HG03378 (cell line): ENCODE data around the gene IL13.

Experiments
- ATAC-seq: cut with Tn5 transposase; IDR thresholded peaks from one replicate; pipeline ENCODE4 v1.9.1; 2021; ENCODE audit warnings: mild to moderate bottlenecking, moderate library complexity; ENCODE audit not compliant: unreplicated experiment

Gene IL13

GRCh38 chr5:132655821-132656773 lies 1.9 kb upstream of the IL13 start:
- ATAC-seq, result no peak

- ATAC-seq, result no peak
Observed at GRCh38 chr5:132656774-132657355, 1.1 kb upstream of the IL13 start.

- ATAC-seq, result no peak
Observed at GRCh38 chr5:132658381-132659302, 669 bp downstream of the IL13 start.

DNA sequence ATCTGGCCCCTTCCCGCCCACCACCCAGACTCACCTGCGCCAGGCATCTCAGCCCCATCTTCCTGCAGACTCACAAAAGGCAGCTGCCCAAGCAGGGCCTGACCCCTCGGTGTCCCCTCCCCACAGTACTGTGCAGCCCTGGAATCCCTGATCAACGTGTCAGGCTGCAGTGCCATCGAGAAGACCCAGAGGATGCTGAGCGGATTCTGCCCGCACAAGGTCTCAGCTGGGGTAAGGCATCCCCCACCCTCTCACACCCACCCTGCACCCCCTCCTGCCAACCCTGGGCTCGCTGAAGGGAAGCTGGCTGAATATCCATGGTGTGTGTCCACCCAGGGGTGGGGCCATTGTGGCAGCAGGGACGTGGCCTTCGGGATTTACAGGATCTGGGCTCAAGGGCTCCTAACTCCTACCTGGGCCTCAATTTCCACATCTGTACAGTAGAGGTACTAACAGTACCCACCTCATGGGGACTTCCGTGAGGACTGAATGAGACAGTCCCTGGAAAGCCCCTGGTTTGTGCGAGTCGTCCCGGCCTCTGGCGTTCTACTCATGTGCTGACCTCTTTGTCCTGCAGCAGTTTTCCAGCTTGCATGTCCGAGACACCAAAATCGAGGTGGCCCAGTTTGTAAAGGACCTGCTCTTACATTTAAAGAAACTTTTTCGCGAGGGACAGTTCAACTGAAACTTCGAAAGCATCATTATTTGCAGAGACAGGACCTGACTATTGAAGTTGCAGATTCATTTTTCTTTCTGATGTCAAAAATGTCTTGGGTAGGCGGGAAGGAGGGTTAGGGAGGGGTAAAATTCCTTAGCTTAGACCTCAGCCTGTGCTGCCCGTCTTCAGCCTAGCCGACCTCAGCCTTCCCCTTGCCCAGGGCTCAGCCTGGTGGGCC lies 1.9 kb downstream of the IL13 start:
- ATAC-seq, result no peak

GRCh38 chr5:132661231-132662003 lies 3.4 kb downstream of the IL13 start:
- no peak for ATAC-seq

GRCh38 chr5:132662004-132662401 lies 4.0 kb downstream of the IL13 start:
- no peak for ATAC-seq

DNA sequence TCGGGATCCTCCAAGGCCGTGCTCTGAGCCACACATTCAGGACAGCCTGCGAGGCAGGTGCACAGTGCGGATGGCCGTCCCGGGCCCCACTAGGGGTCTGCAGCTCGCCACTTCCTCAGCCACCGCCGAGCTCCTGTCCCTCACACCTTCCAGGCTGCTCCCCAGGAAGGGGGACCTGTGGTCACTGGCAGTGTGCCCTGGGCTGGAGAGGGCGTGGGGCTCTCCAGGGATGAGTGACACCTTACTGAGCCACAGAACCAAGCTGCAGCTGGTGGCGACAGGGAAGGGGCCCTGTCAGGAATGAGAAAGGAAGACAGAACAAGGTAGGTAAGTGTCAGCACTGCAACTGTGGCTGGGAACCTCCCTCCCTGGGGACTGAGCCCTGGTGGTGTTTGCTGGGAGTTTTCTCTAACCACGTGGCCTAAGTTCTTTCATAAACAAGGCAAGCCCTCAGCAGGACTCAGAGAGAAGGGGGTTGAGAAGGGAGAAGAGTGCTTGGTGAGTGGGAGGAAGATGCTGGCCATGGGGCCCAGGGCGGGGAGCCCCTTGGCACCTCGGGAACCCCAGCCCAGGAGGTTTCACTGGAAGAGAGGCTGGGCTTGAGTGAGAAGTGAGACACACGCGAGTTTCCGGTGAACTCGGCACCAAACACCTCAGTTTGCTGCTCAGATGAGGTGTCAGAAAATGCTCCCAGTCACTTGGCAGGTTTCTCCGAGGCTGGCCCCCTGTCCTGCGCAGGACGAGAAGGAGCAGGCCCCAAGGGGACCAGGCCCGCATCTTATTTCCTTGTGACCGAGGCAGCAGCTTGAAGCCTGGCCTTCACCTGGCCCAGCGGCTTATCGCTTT lies 5.2 kb downstream of the IL13 start:
- peak; percentile 67 for ATAC-seq

DNA sequence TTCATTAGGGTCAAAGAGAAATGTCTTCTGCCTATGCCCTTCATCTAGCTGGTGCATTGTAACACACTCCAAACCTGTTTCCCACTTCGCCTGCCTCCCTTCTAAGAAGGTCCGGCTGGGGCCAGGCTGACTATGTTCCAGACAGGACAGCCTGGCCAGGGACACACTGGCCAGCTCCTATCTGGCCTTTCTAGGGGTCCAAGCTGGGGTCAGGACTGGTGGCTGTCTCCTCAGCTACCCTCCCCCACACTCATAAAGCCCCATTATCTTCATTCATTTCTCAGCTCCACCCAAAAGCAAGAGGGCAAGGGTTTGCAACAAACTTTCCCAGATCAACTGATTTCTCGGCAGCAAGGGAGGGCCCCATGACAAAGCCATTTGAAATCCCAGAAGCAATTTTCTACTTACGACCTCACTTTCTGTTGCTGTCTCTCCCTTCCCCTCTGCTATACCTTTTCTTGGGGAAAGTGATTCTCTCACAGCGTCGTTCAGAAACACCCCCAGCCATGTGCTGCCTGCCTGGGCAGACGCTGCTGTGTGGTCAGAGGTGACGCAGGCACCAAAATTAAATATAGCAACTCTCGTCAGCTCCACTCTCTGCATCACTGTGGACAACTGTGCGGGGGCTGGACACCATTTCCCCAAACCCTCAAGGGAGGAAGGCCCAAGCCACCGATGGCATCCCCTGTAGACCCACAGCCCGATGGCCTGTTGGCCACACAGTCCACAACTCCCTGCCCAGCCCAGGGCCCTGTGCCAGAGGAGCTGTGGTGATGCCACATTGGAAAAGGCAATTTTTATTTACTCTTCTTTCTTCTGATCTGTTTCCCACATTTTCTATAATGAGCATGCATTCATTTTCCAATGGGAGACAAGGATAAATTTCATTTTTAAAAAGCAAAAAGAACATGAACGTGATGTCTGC lies 6.1 kb downstream of the IL13 start:
- ATAC-seq, result peak; percentile 53

DNA sequence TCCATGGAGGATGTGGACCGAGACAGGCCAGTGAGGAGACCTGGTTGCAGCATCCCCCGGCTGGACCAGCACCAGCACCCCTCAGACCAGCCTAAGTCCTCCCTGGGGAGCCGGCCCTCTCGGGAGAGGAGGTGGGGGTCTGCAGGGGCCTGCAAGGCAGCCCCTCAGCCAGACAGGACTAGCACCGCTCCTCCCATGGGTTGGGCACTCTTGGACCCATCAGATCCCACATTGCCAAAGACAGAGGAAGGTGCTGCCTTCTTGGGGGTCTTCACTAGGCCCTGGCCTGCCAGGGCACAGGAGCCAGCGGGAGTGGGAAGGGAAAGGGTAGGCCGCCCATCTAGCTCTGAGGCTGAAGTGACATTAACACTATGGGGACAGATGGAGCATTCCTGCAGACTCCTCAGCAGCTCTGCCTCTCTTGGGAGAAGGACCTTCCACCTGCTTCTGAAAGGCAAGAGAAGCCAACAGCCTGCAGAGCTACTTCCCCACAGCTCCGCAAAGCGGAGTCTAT lies 6.8 kb downstream of the IL13 start:
- ATAC-seq, result no peak

DNA sequence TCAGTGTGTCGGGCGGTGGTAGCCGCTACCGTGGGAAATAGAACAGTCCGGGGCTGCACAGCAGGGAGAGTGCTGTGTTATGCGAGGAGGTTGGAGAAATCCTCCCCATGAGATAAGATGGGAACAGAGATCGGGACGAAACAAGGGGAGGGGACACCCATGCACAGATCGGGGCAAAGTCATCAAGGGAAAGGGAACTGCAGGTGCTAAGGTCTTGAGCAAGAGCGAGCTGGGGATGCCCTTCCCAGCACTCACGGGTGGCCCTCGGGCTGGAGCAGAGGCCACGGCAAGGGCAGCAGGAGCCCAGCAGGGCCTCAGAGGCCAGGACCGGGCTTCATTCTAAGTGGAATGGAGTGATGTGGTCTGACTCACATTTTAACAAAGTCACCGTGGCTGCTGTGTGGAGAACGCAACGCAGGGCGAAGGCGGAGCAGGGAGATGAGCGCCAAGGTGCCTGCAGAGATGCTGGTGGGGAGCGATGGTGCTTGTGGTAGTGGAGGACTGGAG lies 7.7 kb downstream of the IL13 start:
- no peak for ATAC-seq

- no peak for ATAC-seq
Observed at GRCh38 chr5:132666310-132667123, 8.5 kb downstream of the IL13 start.

GRCh38 chr5:132667309-132667708 lies 9.3 kb downstream of the IL13 start:
- ATAC-seq, result no peak

GRCh38 chr5:132667761-132668705 lies 10.1 kb downstream of the IL13 start:
- ATAC-seq, result no peak

DNA sequence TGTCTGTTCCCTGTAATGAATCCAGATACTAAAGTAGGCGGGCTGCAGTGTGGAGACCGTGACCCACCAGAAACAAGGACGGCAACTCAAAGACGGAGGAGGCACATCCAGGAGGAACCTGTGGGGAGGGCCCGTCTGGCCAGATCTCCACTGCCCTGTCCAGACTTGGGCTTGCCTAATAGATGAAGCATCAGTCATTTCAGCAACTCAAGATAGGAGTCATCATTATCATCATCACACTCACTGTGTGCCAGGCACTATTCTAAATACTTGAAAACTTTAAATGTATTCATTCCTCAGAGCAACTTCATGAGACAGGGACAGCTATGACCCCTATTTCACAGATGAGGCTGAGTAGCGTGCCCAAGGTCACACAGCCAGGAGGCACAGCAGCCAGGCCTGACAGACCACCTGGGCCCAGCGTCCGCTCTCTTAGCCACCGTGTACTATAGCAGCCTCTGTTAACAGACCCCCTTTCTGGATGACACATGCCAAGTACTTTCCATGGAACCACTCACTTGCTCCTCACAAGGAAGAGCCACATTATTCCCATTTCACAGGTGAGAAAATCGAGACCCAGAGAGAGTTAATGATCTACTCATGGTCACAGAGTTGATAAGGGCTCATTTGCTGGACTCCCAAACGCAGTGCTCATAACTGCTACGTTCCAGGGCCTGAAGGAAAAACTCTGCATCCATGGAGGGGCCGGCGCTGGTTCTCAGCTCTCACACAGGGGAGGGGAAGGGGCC lies 10.9 kb downstream of the IL13 start:
- no peak for ATAC-seq

DNA sequence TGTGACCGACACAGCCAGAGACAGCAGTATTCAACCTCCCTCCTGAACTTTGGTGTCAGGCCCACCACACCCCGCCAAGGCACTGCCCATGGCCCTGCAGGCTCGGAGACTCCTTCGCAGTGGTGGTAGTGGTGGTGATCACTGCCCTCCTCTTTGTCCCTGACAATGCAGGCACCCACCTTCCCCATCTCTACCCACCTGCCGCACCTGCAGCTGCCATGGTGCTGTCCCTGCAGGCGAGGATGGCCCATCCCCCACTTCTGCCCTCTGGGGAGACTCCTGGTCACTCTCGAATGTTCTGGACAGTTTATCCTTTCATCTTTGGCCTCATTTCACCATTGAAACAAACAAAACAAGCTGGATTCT lies 11.5 kb downstream of the IL13 start:
- ATAC-seq, result no peak
